Islet precursor cell (in vitro differentiated cells): Measurements from ENCODE around the gene PLCD1.
"Not testable (repeated sequence)": the region's sequence is repeated elsewhere in the genome, so short reads cannot be mapped to it uniquely, and the experiment has no call there.

Experiments used
- DNase-seq: peaks from one replicate; pipeline ENCODE4 v3.0.0-alpha.2; 2018

PLCD1 gene

GRCh38 chr3:38029400-38030125, at the start of gene PLCD1:
PLCD1 (minus strand) TSS chr3:38029642; CDS start chr3:38029539, 103 bp downstream.
- peak; percentile 92 for DNase-seq

- not testable (repeated sequence) for DNase-seq
These were observed 47.6 kb upstream of the PLCD1 start for GRCh38 chr3:38077073-38077472.

GRCh38 chr3:38070013-38070412, 40.6 kb upstream of the PLCD1 start:
- no peak for DNase-seq

GRCh38 chr3:38067508-38068233, 38.2 kb upstream of the PLCD1 start:
- DNase-seq: no peak

- not testable (repeated sequence) for DNase-seq
These were observed 35.0 kb upstream of the PLCD1 start for GRCh38 chr3:38064453-38064852.

GRCh38 chr3:38062809-38063208, 33.4 kb upstream of the PLCD1 start:
- DNase-seq: no peak

- DNase-seq: no peak
These were observed 30.1 kb upstream of the PLCD1 start for GRCh38 chr3:38059591-38059990.

- no peak for DNase-seq
These were observed 29.7 kb upstream of the PLCD1 start for GRCh38 chr3:38059148-38059547.

GRCh38 chr3:38054499-38055001, 25.1 kb upstream of the PLCD1 start:
- no peak for DNase-seq

- not testable (repeated sequence) for DNase-seq
These were observed 24.5 kb upstream of the PLCD1 start for GRCh38 chr3:38053813-38054498.

- DNase-seq: not testable (repeated sequence)
These were observed 23.8 kb upstream of the PLCD1 start for GRCh38 chr3:38053286-38053685.

GRCh38 chr3:38051131-38051530, 21.7 kb upstream of the PLCD1 start:
- DNase-seq: no peak

- no peak for DNase-seq
These were observed 20.1 kb upstream of the PLCD1 start for GRCh38 chr3:38049358-38050126.

GRCh38 chr3:38047896-38048295, 18.5 kb upstream of the PLCD1 start:
- no peak for DNase-seq

GRCh38 chr3:38046821-38047220, 17.4 kb upstream of the PLCD1 start:
- no peak for DNase-seq

GRCh38 chr3:38046027-38046426, 16.6 kb upstream of the PLCD1 start:
- no peak for DNase-seq

- DNase-seq: no peak
These were observed 14.0 kb upstream of the PLCD1 start for GRCh38 chr3:38043486-38043885.

- no peak for DNase-seq
These were observed 11.0 kb upstream of the PLCD1 start for GRCh38 chr3:38040401-38040800.

- no peak for DNase-seq
These were observed 10.4 kb upstream of the PLCD1 start for GRCh38 chr3:38039899-38040261.

- peak; percentile 76 for DNase-seq
These were observed 9.9 kb upstream of the PLCD1 start, which contains the start of gene DLEC1 for GRCh38 chr3:38039101-38039898. DLEC1 (plus strand) TSS chr3:38039208; CDS start chr3:38039226, 18 bp downstream.

GRCh38 chr3:38038447-38038911, 9.0 kb upstream of the PLCD1 start:
- no peak for DNase-seq

GRCh38 chr3:38036906-38037305, 7.5 kb upstream of the PLCD1 start:
- DNase-seq: no peak
